HPDE6-E6E7 (cell line): ENCODE data around the gene PIK3C2G.
"Not testable (repeated sequence)": the region's sequence is repeated elsewhere in the genome, so short reads cannot be mapped to it uniquely, and the experiment has no call there.

Experiments
- DNase-seq: peaks from one replicate; pipeline ENCODE4 v3.0.0; 2011; ENCODE audit warnings: missing footprints; ENCODE audit errors: extremely low spot score

The PIK3C2G gene, protein sequence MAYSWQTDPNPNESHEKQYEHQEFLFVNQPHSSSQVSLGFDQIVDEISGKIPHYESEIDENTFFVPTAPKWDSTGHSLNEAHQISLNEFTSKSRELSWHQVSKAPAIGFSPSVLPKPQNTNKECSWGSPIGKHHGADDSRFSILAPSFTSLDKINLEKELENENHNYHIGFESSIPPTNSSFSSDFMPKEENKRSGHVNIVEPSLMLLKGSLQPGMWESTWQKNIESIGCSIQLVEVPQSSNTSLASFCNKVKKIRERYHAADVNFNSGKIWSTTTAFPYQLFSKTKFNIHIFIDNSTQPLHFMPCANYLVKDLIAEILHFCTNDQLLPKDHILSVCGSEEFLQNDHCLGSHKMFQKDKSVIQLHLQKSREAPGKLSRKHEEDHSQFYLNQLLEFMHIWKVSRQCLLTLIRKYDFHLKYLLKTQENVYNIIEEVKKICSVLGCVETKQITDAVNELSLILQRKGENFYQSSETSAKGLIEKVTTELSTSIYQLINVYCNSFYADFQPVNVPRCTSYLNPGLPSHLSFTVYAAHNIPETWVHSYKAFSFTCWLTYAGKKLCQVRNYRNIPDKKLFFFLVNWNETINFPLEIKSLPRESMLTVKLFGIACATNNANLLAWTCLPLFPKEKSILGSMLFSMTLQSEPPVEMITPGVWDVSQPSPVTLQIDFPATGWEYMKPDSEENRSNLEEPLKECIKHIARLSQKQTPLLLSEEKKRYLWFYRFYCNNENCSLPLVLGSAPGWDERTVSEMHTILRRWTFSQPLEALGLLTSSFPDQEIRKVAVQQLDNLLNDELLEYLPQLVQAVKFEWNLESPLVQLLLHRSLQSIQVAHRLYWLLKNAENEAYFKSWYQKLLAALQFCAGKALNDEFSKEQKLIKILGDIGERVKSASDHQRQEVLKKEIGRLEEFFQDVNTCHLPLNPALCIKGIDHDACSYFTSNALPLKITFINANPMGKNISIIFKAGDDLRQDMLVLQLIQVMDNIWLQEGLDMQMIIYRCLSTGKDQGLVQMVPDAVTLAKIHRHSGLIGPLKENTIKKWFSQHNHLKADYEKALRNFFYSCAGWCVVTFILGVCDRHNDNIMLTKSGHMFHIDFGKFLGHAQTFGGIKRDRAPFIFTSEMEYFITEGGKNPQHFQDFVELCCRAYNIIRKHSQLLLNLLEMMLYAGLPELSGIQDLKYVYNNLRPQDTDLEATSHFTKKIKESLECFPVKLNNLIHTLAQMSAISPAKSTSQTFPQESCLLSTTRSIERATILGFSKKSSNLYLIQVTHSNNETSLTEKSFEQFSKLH (N-terminal part only)

DNA sequence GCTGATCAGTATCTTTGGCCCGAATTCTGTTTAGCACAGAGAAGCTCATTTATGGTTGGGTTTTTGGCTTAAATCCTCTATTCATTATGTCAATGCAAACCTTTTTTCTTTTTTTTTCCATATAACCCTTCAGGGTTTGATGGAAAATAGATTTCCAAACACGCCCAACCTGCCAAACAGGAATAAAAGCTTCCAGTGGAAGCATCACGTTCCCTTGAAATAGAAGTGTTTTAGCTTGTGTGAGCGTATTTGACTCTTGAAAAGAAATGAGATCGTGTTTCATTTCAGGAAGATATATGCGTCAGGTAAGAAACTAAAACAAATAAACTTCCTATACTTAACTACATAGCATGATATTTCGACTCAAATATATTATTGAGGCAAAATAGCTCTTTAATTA, at the start of gene PIK3C2G:
TSS of gene PIK3C2G (plus strand) at position 246 of the 400 bp plus-strand sequence. CDS start 20,564 bp downstream, outside the sequence.
- peak; percentile 15 for DNase-seq

DNA sequence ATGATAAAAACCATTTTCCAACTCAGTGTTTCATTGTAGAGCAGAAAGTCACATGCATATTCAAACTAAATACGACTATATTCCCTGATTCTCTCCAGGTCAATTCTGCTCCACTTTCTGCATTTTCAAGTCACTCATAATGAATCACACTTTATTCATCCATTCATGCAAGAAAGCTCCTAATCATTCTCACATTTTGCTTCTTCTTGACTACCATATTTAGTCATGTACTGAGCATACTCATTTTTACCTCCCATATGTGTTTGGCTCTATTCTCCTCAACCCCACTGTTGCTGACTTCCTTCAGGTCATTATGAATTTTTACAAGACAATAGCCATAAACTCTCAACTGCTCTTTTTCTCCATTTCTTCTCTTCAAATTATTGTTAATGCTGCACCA, 43.4 kb upstream of the PIK3C2G start:
- no peak for DNase-seq

DNA sequence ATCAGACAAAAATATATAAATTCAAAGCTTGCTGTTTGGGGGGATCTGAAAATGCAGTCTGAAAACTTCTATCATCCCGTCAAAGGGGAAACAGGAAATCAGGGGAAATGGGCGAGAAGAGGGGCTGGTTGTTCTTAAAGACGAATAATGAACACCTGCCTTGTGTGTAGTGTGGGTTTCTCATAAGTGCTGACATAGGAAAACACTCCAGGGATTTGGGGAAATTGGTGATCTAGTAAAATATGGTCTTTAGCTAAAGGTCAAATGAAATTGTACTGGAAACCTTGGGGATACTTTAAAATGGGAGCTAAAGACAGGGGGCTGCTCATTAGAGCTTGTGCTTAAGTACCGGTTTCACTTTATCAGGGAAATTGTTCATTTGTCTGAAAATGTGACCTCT, 39.6 kb upstream of the PIK3C2G start:
- no peak for DNase-seq

DNA sequence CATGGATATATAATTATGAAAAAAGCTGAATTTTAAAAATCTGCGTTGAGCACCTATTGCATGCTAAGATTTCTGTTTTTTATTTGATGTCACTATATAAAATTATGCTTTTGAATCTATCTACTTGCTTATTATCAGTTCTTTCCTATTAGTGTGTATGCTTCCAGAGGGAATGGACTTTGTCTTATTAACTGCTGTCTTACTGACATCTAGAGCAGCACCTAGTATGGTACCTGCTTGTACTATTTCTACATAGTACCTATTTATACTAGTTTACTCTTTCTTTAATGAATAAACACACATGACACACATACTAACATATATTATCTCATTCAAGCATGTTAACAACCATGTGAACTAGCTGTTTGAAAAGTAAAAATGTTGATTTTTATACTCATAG, 38.6 kb upstream of the PIK3C2G start:
- DNase-seq = no peak

DNA sequence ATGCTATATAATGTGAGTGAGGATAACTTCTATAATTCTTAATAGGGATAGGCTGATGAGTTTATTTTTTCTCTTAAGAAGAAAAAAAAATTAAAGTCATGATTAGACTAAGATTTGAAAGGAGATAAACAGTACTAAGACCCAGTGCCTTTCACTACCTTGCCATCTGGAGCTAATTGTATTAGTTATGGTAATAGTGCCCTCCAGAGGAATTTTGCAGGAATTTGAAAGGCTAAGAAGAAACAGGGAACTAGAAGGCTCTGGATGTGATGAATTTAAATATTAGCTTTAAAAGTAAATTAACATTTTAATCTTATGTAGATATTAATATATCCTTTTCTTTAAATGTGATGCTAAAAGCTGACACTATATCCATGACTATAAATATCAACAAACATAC, 36.6 kb upstream of the PIK3C2G start:
- DNase-seq = peak; percentile 10

DNA sequence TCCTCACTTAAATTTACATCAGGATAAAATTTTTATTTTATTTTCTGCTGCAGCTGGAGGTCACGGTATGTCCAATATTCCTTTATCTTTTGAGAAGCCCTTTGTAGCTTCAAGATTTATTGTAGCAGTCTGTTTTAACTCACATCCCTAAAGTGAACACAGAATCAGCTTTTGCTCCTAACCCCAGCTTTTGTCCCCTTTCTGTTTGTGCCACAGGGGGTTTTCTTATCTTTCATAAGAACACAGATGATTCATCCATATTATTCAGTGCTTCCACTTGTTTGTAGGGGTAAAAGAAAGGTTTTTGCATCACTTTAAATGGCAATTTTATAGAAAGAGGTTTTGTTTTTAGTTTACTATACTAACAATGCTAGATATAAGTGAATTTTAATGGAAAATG, 21.8 kb upstream of the PIK3C2G start:
- DNase-seq = no peak

DNA sequence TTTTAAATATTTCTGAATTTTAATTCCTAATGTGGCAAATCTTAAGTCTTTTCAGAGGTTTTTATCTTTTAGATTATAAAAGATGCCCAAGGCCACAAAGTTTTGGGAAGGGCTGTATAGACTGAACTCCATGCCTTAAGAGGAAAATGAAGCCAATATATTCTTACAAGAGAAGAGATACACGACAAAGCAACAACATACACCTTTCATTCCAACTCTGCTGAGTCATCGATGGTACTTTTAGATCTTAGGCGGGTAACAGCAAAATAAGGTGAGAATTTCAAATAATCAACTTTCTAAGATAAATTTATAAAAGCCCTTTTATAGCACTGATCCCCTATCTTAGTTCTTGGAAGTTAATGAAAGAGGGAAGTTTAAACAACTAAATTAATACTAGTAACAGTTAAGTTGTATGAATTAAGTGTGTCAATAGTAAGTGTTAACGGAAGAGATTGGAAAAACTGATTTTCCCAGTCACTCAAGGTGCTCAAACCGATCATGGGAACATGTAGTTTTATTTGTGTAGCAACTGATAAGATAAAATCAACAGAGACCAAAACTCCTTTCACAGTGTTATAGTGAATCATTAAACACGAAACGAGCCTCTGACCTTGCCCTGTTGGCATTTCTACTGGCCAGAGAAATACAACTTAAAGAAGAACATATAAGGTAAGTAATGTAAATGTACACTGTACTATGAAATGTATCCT, 18.8 kb upstream of the PIK3C2G start:
- no peak for DNase-seq

DNA sequence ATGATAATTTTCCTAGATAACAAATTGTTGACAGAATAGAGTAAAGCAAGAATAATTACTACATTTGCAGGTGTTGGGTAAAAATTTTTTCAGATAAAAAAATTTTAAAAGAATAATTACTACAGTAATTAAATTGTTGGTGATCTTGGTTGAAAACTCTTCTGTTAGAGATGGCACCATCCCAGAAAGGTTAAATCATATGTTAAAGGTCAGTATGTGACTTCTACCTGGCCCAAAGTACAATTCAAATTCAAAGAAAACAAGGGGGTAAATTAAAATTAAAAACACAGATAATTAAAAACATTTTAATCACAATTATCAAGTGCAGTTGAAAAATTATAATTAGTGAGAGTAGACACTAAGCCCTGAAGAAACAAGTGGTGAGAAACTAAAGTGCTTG, 18.1 kb upstream of the PIK3C2G start:
- DNase-seq = no peak

DNA sequence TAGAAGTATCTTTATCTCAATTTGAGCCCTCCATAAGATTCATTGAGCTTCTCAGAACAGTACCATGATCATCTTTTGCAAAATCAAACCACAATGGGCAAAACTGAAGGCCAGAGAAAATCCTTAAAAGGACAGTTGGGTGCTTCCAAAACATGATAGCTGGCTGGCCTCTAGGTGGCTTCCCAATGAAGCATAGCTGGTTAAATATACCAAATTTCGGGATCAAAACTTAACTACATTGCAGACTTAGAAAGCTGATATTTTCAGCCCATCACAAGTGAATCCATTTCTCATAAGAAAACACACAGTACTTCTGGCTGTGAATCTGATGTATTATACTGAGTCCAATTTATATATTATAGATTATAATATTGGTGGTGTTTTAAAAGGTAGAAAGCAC, 15.3 kb upstream of the PIK3C2G start:
- DNase-seq = no peak

DNA sequence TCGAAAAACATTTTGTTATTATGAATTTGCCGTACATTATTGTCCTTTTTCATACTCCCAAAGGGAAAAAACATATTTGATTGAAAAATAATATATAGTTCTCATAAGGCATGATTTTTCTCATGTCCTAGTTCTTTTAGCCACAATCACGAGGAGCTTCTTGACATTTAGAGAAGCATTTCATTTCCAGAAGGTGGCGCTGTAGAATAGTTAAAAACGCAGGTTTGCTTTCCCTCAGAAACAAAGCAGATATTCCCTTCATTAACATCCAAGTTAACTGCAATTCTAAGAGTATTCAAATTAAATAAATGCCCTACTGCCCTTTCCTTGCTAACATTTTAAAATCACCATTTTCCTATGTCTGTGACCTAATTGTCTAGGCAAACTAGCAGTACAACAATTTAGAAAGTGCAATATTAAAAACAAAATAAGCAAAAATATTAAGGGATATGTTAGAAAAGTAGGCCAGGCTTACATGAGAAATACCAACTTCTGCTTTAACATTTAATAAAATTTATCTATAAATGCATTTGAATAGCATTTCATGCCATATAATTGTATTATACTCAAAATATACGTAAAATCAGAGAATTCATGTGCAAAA, 10.9 kb upstream of the PIK3C2G start:
- DNase-seq = no peak

DNA sequence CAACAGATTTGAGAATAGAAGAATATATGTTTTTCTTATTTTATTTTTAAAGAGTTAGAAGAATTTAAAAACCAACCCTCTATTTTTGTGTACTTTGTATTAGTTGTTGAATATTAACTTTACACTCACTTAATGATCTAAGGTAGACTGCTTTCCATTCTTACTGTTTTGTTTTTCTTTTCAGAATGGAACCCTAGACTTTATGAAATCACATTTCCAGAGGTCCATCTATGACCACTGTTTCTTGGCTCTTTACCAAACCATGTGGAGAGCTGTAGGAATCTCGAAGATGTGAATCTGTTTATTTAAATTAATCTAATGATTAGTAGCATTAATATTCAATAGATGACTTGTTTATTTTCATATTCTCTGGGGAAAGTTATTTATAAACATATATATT, 7.2 kb upstream of the PIK3C2G start:
- DNase-seq = no peak

DNA sequence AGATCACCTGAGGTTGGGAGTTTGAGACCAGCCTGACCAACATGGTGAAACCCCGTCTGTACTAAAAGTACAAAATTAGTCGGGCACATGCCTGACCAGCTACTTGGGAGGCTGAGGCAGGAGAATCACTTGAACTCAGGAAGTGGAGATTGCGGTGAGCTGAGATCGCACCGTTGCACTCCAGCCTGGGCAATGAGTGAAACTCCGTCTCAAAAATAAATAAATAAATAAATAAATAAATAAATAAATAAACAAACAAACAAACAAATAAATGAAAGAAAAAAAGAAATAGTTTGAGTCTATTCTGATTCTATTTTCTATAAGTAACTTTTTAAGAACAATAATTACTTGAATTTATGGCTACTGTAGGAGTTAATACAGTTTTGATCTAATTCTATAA, 6.3 kb upstream of the PIK3C2G start:
- not testable (repeated sequence) for DNase-seq

DNA sequence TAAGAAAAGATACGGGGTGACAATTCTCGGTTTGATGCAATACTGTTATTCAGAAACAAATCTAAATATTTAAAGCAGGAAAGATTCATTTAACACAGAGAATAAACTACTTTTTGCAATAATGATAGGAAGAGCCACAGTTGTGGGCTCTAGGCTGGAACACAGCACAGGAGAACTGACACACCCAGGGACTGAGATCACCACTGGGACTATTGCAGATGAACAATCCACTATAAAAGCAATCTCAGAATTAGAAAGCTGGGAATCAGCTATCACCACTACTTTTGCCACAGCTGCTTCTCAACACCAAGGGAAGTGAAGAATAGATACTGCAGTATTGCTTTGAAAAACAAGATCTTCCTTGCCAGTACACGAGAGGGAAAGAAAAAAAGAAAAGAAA, 4.1 kb upstream of the PIK3C2G start:
- DNase-seq = no peak

DNA sequence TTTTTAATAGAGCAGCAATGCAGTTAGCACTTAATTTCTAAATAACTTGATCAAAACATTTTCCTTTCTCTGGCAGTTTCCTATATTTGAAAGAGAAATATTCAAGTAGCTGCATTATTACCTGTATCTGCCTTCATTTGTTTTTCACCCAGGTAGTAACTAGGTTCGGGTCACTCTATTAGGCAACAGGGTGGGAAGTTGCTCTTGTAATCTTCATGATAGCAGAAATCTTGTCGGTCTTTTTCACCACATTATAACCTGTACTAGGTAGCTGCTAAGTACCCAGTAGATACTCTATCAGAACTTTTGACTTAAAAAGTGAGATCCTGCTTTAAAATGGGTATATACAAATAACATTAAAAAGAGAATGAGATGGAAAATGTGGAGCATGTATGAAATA, 2.4 kb upstream of the PIK3C2G start:
- no peak for DNase-seq

DNA sequence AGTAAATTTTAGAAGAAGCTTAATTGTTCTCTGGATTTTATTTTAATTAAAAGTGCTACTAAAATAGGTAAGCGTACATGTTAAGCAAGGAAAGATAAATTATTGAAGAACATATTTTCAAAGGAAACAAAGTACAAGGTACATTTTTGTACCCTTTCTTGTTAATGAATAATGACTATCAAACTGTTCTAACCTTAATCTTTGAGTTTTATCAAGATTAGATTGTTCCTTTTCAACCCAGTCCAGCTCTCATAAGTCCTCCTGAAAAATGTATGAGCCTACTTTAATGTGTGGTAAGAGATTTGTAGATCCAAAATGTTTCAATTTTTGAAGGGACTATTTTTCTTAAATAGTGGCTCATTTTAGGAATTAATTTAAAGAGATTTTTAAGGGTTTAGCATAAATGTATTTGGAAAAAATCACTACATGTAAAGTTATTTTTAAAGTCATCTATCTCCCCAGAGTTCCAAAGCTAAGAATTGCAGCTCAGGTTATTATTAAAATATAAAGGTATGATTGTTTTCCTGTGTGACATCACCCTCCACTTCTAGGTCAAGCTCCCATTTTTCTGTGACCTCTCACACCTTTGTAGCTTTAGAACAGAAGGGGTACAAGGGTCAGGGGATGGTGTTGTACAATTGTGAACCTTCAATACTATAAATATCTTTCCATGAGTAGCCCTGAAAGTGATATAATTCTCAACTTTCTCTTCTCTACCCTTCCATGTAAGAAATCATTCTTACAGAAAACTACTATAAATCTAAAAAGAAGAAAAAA, 1.2 kb upstream of the PIK3C2G start:
- no peak for DNase-seq

DNA sequence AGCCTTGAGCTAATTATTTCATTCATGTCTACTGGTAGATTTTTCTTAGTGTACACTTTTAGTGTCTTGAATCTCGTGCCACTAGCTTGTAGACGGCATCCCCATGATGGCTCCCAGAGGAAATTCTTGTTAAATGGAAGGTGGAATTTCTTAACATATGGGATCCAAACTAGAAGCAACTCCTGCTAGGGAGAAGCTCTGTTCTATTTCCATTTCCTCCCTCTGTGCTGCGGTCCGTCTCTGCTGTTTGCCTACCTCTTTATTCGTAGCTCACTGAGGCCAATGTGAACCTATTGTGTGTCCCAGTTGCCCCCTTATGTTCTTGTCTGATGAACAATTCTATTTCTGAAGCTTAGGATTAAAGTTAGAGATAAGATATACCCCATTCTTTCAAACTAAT, 588 bp downstream of the PIK3C2G start:
- DNase-seq = no peak

DNA sequence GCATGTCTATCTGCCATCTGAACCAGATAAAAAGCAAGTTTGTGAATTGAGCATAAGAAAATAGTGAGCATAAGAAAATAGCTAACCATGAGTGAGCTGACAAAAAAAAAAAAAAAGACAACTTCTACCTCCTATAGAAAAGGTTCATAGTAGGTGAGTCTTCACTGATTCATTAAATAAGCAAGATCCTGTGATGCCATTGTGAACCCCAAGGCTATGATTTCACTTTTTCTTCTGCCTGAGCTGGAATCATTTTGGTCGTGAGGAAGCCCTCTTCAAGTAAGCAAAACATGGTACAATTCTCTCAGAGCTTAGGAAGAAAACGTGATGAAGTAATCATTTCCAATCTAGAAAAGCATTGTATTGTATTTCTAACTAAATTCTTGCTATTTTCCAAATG, 1.2 kb downstream of the PIK3C2G start:
- peak; percentile 34 for DNase-seq

DNA sequence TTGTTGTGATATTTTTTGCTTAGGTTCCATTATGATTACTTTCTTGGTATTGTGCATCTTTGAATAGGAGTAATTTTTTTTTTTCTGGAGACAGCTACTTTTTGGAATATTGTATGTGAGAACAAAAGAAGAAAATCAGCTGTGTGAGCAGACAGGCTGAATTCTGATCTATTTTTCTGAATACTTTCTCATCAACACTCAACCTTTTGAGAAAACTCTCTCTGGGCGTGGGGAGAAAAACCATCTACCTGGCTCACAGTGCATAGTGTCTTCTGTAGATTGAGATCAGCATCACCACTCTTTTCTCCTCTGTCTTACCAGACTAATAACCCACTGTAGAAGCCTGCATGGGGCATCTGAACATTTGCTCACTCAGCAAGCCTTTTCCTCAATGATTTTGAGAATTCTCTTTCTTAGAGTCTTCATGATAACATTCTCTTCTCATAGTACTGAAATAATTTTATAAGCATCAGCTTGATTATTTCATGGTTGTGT, 3.3 kb downstream of the PIK3C2G start:
- DNase-seq = no peak

DNA sequence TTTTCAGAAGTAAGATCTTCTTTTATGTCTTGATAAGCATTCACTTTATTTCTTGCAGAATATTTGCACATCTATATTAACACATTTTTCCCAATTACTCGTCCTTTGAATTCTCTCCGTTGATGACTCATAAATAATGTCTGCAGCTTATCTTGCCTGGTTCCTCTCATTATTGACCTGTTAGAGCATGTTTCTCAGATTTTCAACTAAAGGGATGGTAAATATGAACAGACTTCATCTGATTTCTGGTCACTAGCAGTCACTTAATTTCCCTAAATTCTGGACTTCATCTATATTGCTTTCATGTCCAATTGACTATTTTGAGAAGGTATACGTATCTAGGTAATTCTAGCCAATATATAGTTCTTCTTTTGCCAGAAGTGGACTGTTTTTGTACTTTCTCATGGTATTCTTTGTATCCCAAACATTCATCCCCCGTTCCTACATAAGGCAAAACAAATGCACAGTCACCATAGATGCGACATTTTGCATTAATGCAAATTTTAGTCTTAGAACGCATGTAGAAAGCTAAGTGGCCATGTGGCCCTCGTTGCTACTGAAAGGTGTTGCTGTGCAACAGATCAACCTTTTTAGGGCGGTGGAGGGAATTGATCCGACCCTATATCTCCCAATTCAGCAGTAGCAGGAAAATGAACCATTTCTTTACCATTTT, 6.2 kb downstream of the PIK3C2G start:
- DNase-seq = peak; percentile 50
